Peyer's patch (tissue), 4 donors: ENCODE data around the gene ANKRD11.

Experiments
- POLR2A ChIP-seq, 2 donors: fragments of 450-650 bp; IDR thresholded peaks; one replicate each; pipeline ENCODE4 v1.5.1; 2017; ENCODE audit warnings: antibody characterized with exemption in 2 of 2, mild to moderate bottlenecking in 2 of 2, moderate library complexity in 2 of 2
- TF ChIP-seq, protein P1 (sequence below), 6 experiments: fragments of 450-650 bp in 4 of 6; fragments of 200-600 bp in 2 of 6; sonication (generic) in 1 of 6; IDR thresholded peaks; one replicate each; pipeline ENCODE4 v1.5.1; 2017 to 2019; ENCODE audit warnings: antibody characterized with exemption in 6 of 6, mild to moderate bottlenecking in 3 of 6, moderate library complexity in 1 of 6

DNA sequence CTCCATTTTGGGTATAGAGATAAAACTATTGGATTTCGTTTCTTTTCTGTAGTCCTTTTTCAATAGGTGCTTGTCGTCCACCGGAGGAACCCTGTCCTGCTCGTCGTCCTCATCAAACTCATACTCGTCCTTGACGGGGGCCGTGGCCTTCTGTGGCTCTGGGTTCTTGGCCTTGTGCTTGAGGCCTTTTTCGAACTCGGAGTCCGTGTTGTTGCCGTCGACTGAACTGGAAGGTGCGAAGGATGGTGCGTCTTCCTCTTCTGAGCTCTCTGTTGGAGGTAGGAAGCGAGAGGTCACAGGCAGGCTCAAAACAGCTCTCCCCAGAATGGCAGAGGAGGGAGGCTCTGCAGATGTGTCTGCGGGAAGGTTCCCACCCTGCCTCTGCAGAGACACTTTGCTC, 205.0 kb downstream of the ANKRD11 start:
- TF ChIP-seq POLR2A (IDR thresholded peaks at IDR 0.05), result no peak
- TF ChIP-seq, protein P1, sequence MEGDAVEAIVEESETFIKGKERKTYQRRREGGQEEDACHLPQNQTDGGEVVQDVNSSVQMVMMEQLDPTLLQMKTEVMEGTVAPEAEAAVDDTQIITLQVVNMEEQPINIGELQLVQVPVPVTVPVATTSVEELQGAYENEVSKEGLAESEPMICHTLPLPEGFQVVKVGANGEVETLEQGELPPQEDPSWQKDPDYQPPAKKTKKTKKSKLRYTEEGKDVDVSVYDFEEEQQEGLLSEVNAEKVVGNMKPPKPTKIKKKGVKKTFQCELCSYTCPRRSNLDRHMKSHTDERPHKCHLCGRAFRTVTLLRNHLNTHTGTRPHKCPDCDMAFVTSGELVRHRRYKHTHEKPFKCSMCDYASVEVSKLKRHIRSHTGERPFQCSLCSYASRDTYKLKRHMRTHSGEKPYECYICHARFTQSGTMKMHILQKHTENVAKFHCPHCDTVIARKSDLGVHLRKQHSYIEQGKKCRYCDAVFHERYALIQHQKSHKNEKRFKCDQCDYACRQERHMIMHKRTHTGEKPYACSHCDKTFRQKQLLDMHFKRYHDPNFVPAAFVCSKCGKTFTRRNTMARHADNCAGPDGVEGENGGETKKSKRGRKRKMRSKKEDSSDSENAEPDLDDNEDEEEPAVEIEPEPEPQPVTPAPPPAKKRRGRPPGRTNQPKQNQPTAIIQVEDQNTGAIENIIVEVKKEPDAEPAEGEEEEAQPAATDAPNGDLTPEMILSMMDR (IDR thresholded peaks at IDR 0.05), result no peak
